Testis (tissue), 3 donors: Measurements from ENCODE around the gene TLCD5. TPM values are rescaled to one million over a fixed set of nuclear protein-coding genes. Genes with fewer than 3 reads are reported as not detected.

ENCODE experiments used
- DNase-seq: peaks from one replicate; pipeline ENCODE4 v3.0.0-alpha.2; 2019
- H3K27ac ChIP-seq, 2 donors: fragments of 200-600 bp; sonication (generic); one replicate each; pipeline ENCODE4 v1.5.1; 2019
- H3K27me3 ChIP-seq: fragments of 200-600 bp; sonication (generic); one replicate; pipeline ENCODE4 v1.5.1; 2019
- H3K36me3 ChIP-seq: fragments of 200-600 bp; sonication (generic); one replicate; pipeline ENCODE4 v1.5.1; 2017; ENCODE audit warnings: low read depth; ENCODE audit errors: missing control alignments
- H3K4me1 ChIP-seq: fragments of 200-600 bp; sonication (generic); one replicate; pipeline ENCODE4 v1.5.1; 2019
- H3K4me3 ChIP-seq, 2 donors: fragments of 200-600 bp; sonication (generic); one replicate each; pipeline ENCODE4 v1.5.1; 2017 to 2019
- H3K9me3 ChIP-seq: fragments of 200-600 bp; sonication (generic); one replicate; pipeline ENCODE4 v1.5.1; 2017
- CTCF ChIP-seq, 3 experiments: fragments of 450-650 bp in 2 of 3; fragments of 200-600 bp in 1 of 3; sonication (generic) in 1 of 3; IDR thresholded peaks; one replicate each; pipeline ENCODE4 v1.5.1; 2016 to 2019; ENCODE audit warnings: antibody characterized with exemption in 3 of 3, mild to moderate bottlenecking in 2 of 3, moderate library complexity in 1 of 3
- POLR2A ChIP-seq: fragments of 450-650 bp; IDR thresholded peaks from one replicate; pipeline ENCODE4 v1.6.1; 2017; ENCODE audit warnings: antibody characterized with exemption, mild to moderate bottlenecking, moderate library complexity
- WGBS, 2 donors: methylation state at CpG; one replicate each; pipeline ENCODE4 v1.1.5; 2018; 5-methylcytosine and 5-hydroxymethylcytosine counted together
- intact Hi-C: fragments of 100-400 bp; cut with DNase I; formaldehyde crosslinking; loops from one replicate; pipeline ENCODE4 v1.15.1; 2023; ENCODE audit warnings: low total_unique reads
- polyA plus RNA-seq: library from polyadenylated mRNA; stranded (reverse); fragments of 350-450 nt; fragmentation: Illumina TruSeq; extraction: RNeasy Lipid Tissue Mini Kit (QIAGEN cat#74804); gene quantifications from one replicate; pipeline ENCODE4 v1.2.3, GENCODE V29; 2014; ENCODE audit warnings: low read depth, low replicate concordance; ENCODE audit not compliant: insufficient read depth
- total RNA-seq, 2 donors: library from RNA; depleted of rRNA; stranded (reverse); fragments of >200 nt; gene quantifications; one replicate each; pipeline ENCODE4 v1.2.3, GENCODE V29; 2016

Gene TLCD5
- total and polyA plus RNA-seq, 3 donors from 2014 or later, result 7.9 to 14.0 (median 12.6) TPM

GRCh38 chr11:120290956-120291355 lies 34.1 kb upstream of the TLCD5 start:
- no peak for TF ChIP-seq POLR2A
- no peak for TF ChIP-seq CTCF (IDR thresholded peaks at IDR 0.05)
- H3K4me3 ChIP-seq, result no peak overlapping the region
- DNase-seq, result no peak
- no peaks in the 10 kb centered on the region for H3K36me3 ChIP-seq
- intact Hi-C loops, result no loop called here
- no peaks in the 10 kb centered on the region for H3K27me3 ChIP-seq
- no peak overlapping the region for H3K27ac ChIP-seq
- 52 to 61% methylated on average over 3 of the region's 3 CpGs for WGBS, 2 donors
- no peaks in the 10 kb centered on the region for H3K9me3 ChIP-seq
- H3K4me1 ChIP-seq, result no peaks in the 10 kb centered on the region

GRCh38 chr11:120293038-120293800 lies 31.9 kb upstream of the TLCD5 start:
- no peaks in the 10 kb centered on the region for H3K4me1 ChIP-seq
- H3K27ac ChIP-seq, result no peak overlapping the region
- 81 to 90% methylated on average over 5 of the region's 5 CpGs for WGBS, 2 donors
- no peaks in the 10 kb centered on the region for H3K9me3 ChIP-seq
- TF ChIP-seq POLR2A (no peak), CTCF (IDR thresholded peaks at IDR 0.05) (no peak)
- no peak overlapping the region for H3K4me3 ChIP-seq
- H3K36me3 ChIP-seq, result no peaks in the 10 kb centered on the region
- intact Hi-C loops, result no loop called here
- no peaks in the 10 kb centered on the region for H3K27me3 ChIP-seq
- DNase-seq, result no peak

DNA sequence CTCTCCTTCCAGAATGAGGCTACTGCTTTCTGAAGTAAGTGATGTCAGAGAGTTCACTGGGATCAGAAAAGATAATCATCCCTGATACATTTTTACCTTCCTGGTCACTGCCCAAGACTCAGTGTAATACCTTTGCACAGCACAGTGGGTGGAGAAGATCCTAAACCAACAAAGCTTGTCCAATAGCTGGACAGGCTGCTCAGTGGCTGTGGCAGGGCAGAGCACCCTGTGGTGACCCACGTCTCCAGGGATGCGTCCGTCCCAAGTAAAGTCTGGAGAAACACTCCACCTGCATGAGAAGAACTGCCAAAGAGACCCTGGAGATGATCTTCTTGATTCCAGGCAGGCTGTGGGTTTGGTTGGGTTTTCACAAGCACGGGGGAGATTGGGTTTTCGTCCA lies 31.0 kb upstream of the TLCD5 start:
- no peak overlapping the region for H3K27ac ChIP-seq
- WGBS, 2 donors, result 85 to 87% methylated on average over 5 of the region's 5 CpGs
- H3K9me3 ChIP-seq, result no peaks in the 10 kb centered on the region
- intact Hi-C loops, result no loop called here
- H3K4me1 ChIP-seq, result no peaks in the 10 kb centered on the region
- no peak for DNase-seq
- H3K36me3 ChIP-seq, result no peaks in the 10 kb centered on the region
- no peaks in the 10 kb centered on the region for H3K27me3 ChIP-seq
- TF ChIP-seq CTCF (IDR thresholded peaks at IDR 0.05), result no peak
- no peak for TF ChIP-seq POLR2A
- no peak overlapping the region for H3K4me3 ChIP-seq

DNA sequence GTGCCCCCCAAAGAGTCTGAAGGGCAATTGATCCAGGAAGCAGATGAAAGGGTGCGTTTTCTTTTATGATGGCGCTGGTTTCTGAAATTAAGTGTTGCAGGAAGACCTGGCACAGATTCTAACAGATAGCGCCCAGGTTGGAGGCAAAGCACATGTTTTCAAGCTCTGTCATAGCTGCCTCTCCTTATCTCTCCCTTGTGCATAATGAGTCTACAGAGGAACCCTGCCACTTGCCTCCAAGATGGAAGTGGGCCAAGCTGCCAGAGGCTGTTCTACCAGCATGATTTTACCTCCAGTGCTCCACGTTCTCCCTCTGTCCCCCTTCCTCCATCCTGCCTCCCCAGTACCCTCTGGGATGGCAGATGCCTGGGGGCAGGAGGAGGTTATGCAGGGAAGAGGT lies 30.0 kb upstream of the TLCD5 start:
- TF ChIP-seq POLR2A, result no peak
- TF ChIP-seq CTCF (IDR thresholded peaks at IDR 0.05), result no peak
- H3K36me3 ChIP-seq, result no peaks in the 10 kb centered on the region
- no peak for DNase-seq
- WGBS, 2 donors, result 73 to 79% methylated on average over 4 of the region's 4 CpGs
- no peaks in the 10 kb centered on the region for H3K4me1 ChIP-seq
- no peak overlapping the region for H3K4me3 ChIP-seq
- H3K27ac ChIP-seq, result no peak overlapping the region
- H3K27me3 ChIP-seq, result no peaks in the 10 kb centered on the region
- no peaks in the 10 kb centered on the region for H3K9me3 ChIP-seq
- intact Hi-C loops, result no loop called here

DNA sequence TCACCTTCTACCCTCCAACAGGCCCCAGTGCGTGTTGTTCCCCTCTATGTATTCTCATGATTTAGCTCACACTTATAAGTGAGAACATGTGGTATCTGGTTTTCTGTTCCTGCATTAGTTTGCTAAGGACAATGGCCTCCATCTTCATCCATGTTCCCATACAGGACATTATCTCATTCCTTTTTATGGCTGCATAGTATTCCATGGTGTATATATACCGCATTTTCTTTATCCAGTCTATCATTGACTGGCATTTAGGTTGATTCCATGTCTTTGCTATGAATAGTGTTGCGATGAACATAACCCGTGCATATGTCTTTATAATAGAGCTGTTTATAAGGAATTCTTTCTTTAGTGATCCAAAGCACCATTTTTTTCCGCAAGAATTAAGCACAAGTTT lies 28.5 kb upstream of the TLCD5 start:
- intact Hi-C loops, result no loop called here
- WGBS, 2 donors, result 91 to 99% methylated on average over 5 of the region's 5 CpGs
- Histone ChIP-seq H3K4me3 (no peak overlapping the region), H3K9me3 (no peaks in the 10 kb centered on the region), H3K36me3 (no peaks in the 10 kb centered on the region), H3K4me1 (no peaks in the 10 kb centered on the region), H3K27ac (no peak overlapping the region), H3K27me3 (no peaks in the 10 kb centered on the region)
- DNase-seq, result no peak
- TF ChIP-seq CTCF (IDR thresholded peaks at IDR 0.05) (no peak), POLR2A (no peak)
